Measurements from ENCODE around the gene ZER1. TPM values are rescaled to one million over a fixed set of nuclear protein-coding genes. Genes with fewer than 3 reads are reported as not detected.
"Not testable (repeated sequence)": the region's sequence is repeated elsewhere in the genome, so short reads cannot be mapped to it uniquely, and the experiment has no call there.

ZER1 gene
- total RNA-seq, 1 donor from 2014 or later = 10.4 TPM

GRCh38 chr9:128788445-128788844 is 16.7 kb upstream of the ZER1 start:
- DNase-seq (ENCODE audit: low read depth in 2 of 2) = no peak

- DNase-seq (ENCODE audit: low read depth in 2 of 2) = peak in 1 of 2 donors; percentile 18
Observed at GRCh38 chr9:128787659-128788058, 15.9 kb upstream of the ZER1 start.

- DNase-seq (ENCODE audit: low read depth in 2 of 2) = peak; percentile 56 to 87
Observed at GRCh38 chr9:128786681-128787601, 15.2 kb upstream of the ZER1 start, which contains the start of gene TBC1D13. TSS of gene TBC1D13 (plus strand) at chr9:128787253. CDS start at chr9:128787354, 101 bp downstream.

- DNase-seq (ENCODE audit: low read depth in 2 of 2) = no peak
Observed at GRCh38 chr9:128785427-128785826, 13.7 kb upstream of the ZER1 start.

- DNase-seq (ENCODE audit: low read depth in 2 of 2) = no peak
Observed at GRCh38 chr9:128782669-128783068, 10.9 kb upstream of the ZER1 start.

- DNase-seq (ENCODE audit: low read depth in 2 of 2) = no peak
Observed at GRCh38 chr9:128781187-128782070, 9.7 kb upstream of the ZER1 start.

- DNase-seq (ENCODE audit: low read depth in 2 of 2) = not testable (repeated sequence)
Observed at GRCh38 chr9:128780093-128780492, 8.4 kb upstream of the ZER1 start.

GRCh38 chr9:128774804-128775203 is 3.1 kb upstream of the ZER1 start:
- no peak for DNase-seq (ENCODE audit: low read depth in 2 of 2)

- DNase-seq (ENCODE audit: low read depth in 2 of 2) = no peak
Observed at GRCh38 chr9:128773049-128773448, 1.3 kb upstream of the ZER1 start.

GRCh38 chr9:128771094-128771721 is 519 bp downstream of the ZER1 start:
- DNase-seq (ENCODE audit: low read depth in 2 of 2) = peak in 1 of 2 donors; percentile 50

GRCh38 chr9:128770286-128771030 is 1.3 kb downstream of the ZER1 start:
- DNase-seq (ENCODE audit: low read depth in 2 of 2) = no peak

GRCh38 chr9:128768606-128769005 is 3.1 kb downstream of the ZER1 start:
- no peak for DNase-seq (ENCODE audit: low read depth in 2 of 2)

GRCh38 chr9:128765499-128765898 is 6.2 kb downstream of the ZER1 start:
- DNase-seq (ENCODE audit: low read depth in 2 of 2) = no peak

- no peak for DNase-seq (ENCODE audit: low read depth in 2 of 2)
Observed at GRCh38 chr9:128764361-128764760, 7.4 kb downstream of the ZER1 start.

- DNase-seq (ENCODE audit: low read depth in 2 of 2) = no peak
Observed at GRCh38 chr9:128762671-128763449, 8.9 kb downstream of the ZER1 start.

- no peak for DNase-seq (ENCODE audit: low read depth in 2 of 2)
Observed at GRCh38 chr9:128757602-128758001, 14.1 kb downstream of the ZER1 start.

- no peak for DNase-seq (ENCODE audit: low read depth in 2 of 2)
Observed at GRCh38 chr9:128753627-128754026, 18.1 kb downstream of the ZER1 start.

- no peak for DNase-seq (ENCODE audit: low read depth in 2 of 2)
Observed at GRCh38 chr9:128750926-128751595, 20.7 kb downstream of the ZER1 start.

GRCh38 chr9:128747241-128747640 is 24.5 kb downstream of the ZER1 start:
- DNase-seq (ENCODE audit: low read depth in 2 of 2) = no peak

- no peak for DNase-seq (ENCODE audit: low read depth in 2 of 2)
Observed at GRCh38 chr9:128743421-128743820, 28.3 kb downstream of the ZER1 start.

Measured in dermis microvascular lymphatic vessel endothelial cell (primary cell).